Measurements from ENCODE around the gene MAPK4.

MAPK4 gene

DNA sequence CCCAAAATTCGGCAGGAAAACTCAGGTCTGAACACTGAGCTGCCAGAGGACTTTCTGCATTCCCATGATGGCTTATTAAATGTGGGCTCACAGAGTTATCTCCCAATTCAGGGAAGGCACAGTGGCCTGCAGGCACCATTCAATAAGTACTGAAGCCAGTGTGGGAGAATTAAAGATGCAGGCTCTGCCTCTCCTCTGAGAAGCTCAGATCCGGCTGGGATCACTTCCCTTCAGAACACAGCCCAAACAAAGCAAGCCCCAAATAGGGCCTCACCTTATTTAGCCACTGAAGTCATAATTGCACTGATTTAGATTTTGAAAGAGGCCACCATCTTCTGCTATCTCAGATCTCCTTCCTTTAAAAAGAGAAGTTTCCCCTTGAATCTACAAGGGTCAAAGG is 94.3 kb downstream of the MAPK4 start:
- Histone ChIP-seq H2AFZ (ENCODE audit: low read length) (no peak overlapping the region), H3K4me3 (ENCODE audit: low read length, poor library complexity, severe bottlenecking) (no peak overlapping the region), H3K79me2 (ENCODE audit: insufficient read depth, low read length) (no peaks in the 10 kb centered on the region), H4K20me1 (ENCODE audit: insufficient read depth, low read length, poor library complexity, severe bottlenecking) (no peaks in the 10 kb centered on the region), H3K4me2 (ENCODE audit: low read depth, low read length, poor library complexity, severe bottlenecking) (no peak overlapping the region), H3K9me3 (ENCODE audit: insufficient read depth, low read depth, low read length) (peaks cover 8% of the 10 kb centered on the region; the same call in 1 of the 2 replicates), H3K27me3 (ENCODE audit: insufficient read depth, low read length, poor library complexity, severe bottlenecking) (no peaks in the 10 kb centered on the region), H3K9ac (ENCODE audit: low read depth, low read length, poor library complexity, severe bottlenecking) (no peak overlapping the region), H3K36me3 (ENCODE audit: insufficient read depth, low read length) (no peaks in the 10 kb centered on the region), H3F3A (ENCODE audit: low read depth) (no peaks in the 10 kb centered on the region), H3K9me2 (replicated peaks; ENCODE audit: low read depth, low read length) (no peaks in the 10 kb centered on the region), H3K4me1 (ENCODE audit: insufficient read depth, low read length, poor library complexity, severe bottlenecking) (no peaks in the 10 kb centered on the region)
- no peak for TF ChIP-seq EZH2phosphoT487 (IDR thresholded peaks at IDR 0.05; ENCODE audit: borderline replicate concordance)
- TF ChIP-seq, protein P1, sequence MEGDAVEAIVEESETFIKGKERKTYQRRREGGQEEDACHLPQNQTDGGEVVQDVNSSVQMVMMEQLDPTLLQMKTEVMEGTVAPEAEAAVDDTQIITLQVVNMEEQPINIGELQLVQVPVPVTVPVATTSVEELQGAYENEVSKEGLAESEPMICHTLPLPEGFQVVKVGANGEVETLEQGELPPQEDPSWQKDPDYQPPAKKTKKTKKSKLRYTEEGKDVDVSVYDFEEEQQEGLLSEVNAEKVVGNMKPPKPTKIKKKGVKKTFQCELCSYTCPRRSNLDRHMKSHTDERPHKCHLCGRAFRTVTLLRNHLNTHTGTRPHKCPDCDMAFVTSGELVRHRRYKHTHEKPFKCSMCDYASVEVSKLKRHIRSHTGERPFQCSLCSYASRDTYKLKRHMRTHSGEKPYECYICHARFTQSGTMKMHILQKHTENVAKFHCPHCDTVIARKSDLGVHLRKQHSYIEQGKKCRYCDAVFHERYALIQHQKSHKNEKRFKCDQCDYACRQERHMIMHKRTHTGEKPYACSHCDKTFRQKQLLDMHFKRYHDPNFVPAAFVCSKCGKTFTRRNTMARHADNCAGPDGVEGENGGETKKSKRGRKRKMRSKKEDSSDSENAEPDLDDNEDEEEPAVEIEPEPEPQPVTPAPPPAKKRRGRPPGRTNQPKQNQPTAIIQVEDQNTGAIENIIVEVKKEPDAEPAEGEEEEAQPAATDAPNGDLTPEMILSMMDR (conservative IDR thresholded peaks at IDR 0.05; ENCODE audit: low read length) = no peak

DNA sequence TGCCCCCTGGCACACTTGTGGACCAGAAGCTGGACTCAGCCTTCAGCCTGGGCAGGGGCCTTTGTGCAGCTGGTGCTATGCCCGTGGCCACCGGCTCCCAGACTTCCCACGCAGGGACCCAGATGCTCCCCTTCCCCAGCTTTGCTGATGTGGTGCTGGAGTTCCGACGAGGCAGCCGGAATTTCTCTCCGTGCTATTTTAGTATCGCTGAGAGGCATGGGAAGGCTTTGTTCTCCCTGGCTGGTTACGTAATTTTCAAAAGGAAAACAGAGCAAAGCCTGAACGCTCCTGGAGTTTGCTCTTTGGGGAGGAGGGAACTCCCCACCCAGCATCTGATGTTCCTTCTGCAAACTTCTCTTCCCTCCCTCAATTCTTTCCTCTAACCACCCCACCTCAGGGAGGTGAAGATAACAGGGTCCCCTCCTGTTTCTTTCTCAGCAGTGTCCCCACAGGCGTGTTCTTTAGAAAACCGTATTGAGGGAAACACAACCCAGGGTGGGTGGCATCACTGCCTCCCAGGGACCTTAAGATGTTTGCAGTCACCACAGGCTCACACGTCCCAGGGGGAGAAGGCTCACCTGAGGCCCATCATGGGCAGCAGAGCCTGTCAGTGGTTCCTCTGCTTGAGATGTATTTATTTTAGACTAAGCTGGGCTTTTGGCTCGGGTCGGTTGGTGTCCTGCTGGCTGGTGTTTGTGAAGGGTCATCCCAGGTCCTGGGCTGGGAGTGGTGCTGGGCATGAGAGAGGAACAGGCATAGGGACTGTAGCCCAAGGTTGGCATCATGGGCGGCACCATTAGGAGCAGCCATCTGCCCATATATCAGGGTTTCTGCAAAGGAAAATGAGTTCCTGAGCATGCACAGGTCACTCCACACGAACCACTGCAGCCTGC is 95.0 kb downstream of the MAPK4 start:
- Histone ChIP-seq H3K9ac (ENCODE audit: low read depth, low read length, poor library complexity, severe bottlenecking) (no peak overlapping the region), H3K27me3 (ENCODE audit: insufficient read depth, low read length, poor library complexity, severe bottlenecking) (no peaks in the 10 kb centered on the region), H3K4me3 (ENCODE audit: low read length, poor library complexity, severe bottlenecking) (no peak overlapping the region), H3K36me3 (ENCODE audit: insufficient read depth, low read length) (no peaks in the 10 kb centered on the region), H3F3A (ENCODE audit: low read depth) (no peaks in the 10 kb centered on the region), H3K4me2 (ENCODE audit: low read depth, low read length, poor library complexity, severe bottlenecking) (no peak overlapping the region), H4K20me1 (ENCODE audit: insufficient read depth, low read length, poor library complexity, severe bottlenecking) (no peaks in the 10 kb centered on the region), H3K79me2 (ENCODE audit: insufficient read depth, low read length) (no peaks in the 10 kb centered on the region), H3K4me1 (ENCODE audit: insufficient read depth, low read length, poor library complexity, severe bottlenecking) (no peaks in the 10 kb centered on the region), H3K9me3 (ENCODE audit: insufficient read depth, low read depth, low read length) (peaks cover 8% of the 10 kb centered on the region; the same call in 1 of the 2 replicates), H3K9me2 (replicated peaks; ENCODE audit: low read depth, low read length) (no peaks in the 10 kb centered on the region), H2AFZ (ENCODE audit: low read length) (no peak overlapping the region)
- TF ChIP-seq, protein P1 (conservative IDR thresholded peaks at IDR 0.05; ENCODE audit: low read length) = no peak
- TF ChIP-seq EZH2phosphoT487 (IDR thresholded peaks at IDR 0.05; ENCODE audit: borderline replicate concordance) = no peak

DNA sequence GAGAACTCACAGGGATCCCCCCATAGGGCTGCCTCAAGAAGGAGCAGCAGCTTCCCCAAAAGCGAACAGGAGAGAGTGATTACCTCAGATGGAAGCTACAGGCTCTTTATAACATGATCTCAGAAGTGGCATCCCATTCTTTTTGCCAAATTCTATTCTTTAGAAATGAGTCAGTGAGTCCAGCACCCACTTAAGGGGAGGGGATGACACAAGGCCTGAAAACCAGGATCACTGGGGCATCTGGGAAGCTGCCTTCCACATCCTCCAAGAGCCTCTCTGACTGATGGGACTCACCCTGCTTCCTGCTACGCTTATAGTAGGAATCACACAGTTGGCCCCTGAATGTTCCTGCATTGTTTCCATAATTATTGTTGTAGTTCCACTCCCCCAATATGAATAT is 96.5 kb downstream of the MAPK4 start:
- Histone ChIP-seq H4K20me1 (ENCODE audit: insufficient read depth, low read length, poor library complexity, severe bottlenecking) (no peaks in the 10 kb centered on the region), H3K4me2 (ENCODE audit: low read depth, low read length, poor library complexity, severe bottlenecking) (no peak overlapping the region), H3F3A (ENCODE audit: low read depth) (no peaks in the 10 kb centered on the region), H3K36me3 (ENCODE audit: insufficient read depth, low read length) (no peaks in the 10 kb centered on the region), H3K79me2 (ENCODE audit: insufficient read depth, low read length) (no peaks in the 10 kb centered on the region), H2AFZ (ENCODE audit: low read length) (no peak overlapping the region), H3K9me3 (ENCODE audit: insufficient read depth, low read depth, low read length) (peaks cover 8% of the 10 kb centered on the region; the same call in 1 of the 2 replicates), H3K9ac (ENCODE audit: low read depth, low read length, poor library complexity, severe bottlenecking) (no peak overlapping the region), H3K9me2 (replicated peaks; ENCODE audit: low read depth, low read length) (no peaks in the 10 kb centered on the region), H3K4me1 (ENCODE audit: insufficient read depth, low read length, poor library complexity, severe bottlenecking) (no peaks in the 10 kb centered on the region), H3K27me3 (ENCODE audit: insufficient read depth, low read length, poor library complexity, severe bottlenecking) (no peaks in the 10 kb centered on the region), H3K4me3 (ENCODE audit: low read length, poor library complexity, severe bottlenecking) (no peak overlapping the region)
- TF ChIP-seq, protein P1 (conservative IDR thresholded peaks at IDR 0.05; ENCODE audit: low read length) = no peak
- TF ChIP-seq EZH2phosphoT487 (IDR thresholded peaks at IDR 0.05; ENCODE audit: borderline replicate concordance) = no peak
